ENCODE data around the gene RIMBP3B. TPM values are rescaled to one million over a fixed set of nuclear protein-coding genes. Genes with fewer than 3 reads are reported as not detected.

Gene RIMBP3B
- total and polyA plus RNA-seq, 2 donors (not counting 3 experiments of a cell fraction or from before 2014, with no cell fraction given) = not detected

Small RNAs within 50 kb of the gene (small RNA-seq; reads per million reads assigned to genes)
- not detected for gene RF00492 (ENCODE audit: insufficient read depth, insufficient read length, low read depth, low replicate concordance)
- not detected for gene RN7SKP63 (ENCODE audit: insufficient read depth, insufficient read length, low read depth, low replicate concordance)

Other genes starting within 250 kb of the RIMBP3B start
- 4.9 TPM in 2 replicates for gene HIC2, start 33.6 kb downstream of the RIMBP3B start, total RNA-seq
- gene HIC2, start 33.6 kb downstream of the RIMBP3B start, polyA plus RNA-seq = 1.9 and 2.0 TPM in 2 replicates
- 1.2 and 1.5 TPM in 2 replicates for gene TMEM191C, start 83.6 kb downstream of the RIMBP3B start, total RNA-seq
- 0.47 and 0.75 TPM in 2 replicates for gene TMEM191C, start 83.6 kb downstream of the RIMBP3B start, polyA plus RNA-seq
- 0.09 TPM in 1 of 2 replicates, not detected in the other for gene RIMBP3C, start 167.7 kb downstream of the RIMBP3B start, total RNA-seq
- gene RIMBP3C, start 167.7 kb downstream of the RIMBP3B start, polyA plus RNA-seq = 0.02 and 0.04 TPM in 2 replicates
- gene UBE2L3, start 184.0 kb downstream of the RIMBP3B start, total RNA-seq = 83.5 and 84.3 TPM in 2 replicates
- gene UBE2L3, start 184.0 kb downstream of the RIMBP3B start, polyA plus RNA-seq = 54.7 and 66.0 TPM in 2 replicates
- 23.8 and 27.2 TPM in 2 replicates for gene YDJC, start 246.3 kb downstream of the RIMBP3B start, total RNA-seq
- gene YDJC, start 246.3 kb downstream of the RIMBP3B start, polyA plus RNA-seq = 29.9 and 40.8 TPM in 2 replicates
- gene CCDC116, start 249.0 kb downstream of the RIMBP3B start, total RNA-seq = 0.33 and 0.53 TPM in 2 replicates
- 0.18 and 0.21 TPM in 2 replicates for gene CCDC116, start 249.0 kb downstream of the RIMBP3B start, polyA plus RNA-seq

Measured in endothelial cell of umbilical vein (primary cell).